GM18873 (cell line): ENCODE results near the gene WNT5B.

ENCODE experiments used
- ATAC-seq: cut with Tn5 transposase; IDR thresholded peaks from one replicate; pipeline ENCODE4 v1.9.1; 2021; ENCODE audit warnings: mild to moderate bottlenecking, moderate library complexity, moderate number of reproducible peaks; ENCODE audit not compliant: unreplicated experiment, low FRiP score

The WNT5B gene

GRCh38 chr12:1628666-1629337 is at the start of gene WNT5B:
Gene WNT5B, plus strand, starts transcription at chr12:1629231. Its CDS starts 2,124 bp downstream, at chr12:1631355.
- ATAC-seq = no peak

DNA sequence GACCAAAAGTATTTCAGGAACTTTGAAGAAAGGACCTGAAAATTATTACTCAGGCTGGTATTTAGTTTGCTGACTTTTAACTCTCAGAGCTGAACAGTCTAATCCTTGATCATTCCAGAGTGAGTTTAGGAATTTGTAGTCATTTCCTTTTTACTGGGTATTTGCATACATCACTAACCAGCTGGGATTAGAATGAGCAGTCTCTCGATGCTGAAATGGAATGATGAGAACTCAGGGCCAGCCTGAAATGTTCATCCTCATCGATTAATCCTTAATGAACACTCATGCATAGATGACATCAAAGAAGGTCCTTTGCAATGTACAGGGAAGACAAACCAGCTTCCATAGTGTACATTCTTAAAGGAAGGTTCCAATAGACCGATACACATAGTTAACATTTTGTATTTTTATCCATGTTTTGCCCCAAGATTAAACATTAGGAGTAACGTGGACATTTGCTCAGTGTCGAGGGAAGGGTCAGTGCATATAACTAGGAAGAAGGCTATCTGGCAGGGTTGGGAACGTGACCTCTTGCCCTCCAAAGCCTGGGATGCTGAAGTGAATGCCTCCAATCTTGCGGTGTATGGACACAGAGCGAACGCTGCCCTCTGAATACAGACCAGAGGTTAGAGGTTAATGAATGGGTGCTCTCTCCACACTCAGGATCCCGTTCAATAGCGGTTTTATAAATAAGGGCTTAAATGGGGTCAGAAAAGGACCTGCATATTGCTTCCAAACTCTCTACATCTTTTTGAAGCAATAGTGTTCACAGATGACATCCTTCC is 49.2 kb upstream of the WNT5B start:
- ATAC-seq = no peak

DNA sequence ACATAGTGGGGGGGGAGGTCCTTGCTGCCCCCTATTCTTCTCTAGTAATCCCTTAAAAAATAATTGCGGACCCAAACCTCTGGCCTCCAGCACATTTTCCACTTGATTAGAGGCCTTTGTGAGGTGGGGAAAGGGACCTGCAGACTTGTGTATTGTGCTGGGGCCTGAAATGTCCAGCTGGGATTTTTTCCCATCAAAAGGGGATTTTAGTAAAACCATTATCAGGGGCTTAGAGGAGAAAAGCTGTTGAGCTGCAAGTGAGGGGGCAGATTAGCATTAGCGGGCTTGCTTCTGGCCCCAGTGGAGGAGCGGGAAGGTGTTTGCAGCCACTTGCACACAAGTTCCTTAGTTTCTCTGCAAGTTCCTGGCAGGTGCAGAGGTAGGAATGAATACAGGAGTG is 48.5 kb upstream of the WNT5B start:
- ATAC-seq = no peak

DNA sequence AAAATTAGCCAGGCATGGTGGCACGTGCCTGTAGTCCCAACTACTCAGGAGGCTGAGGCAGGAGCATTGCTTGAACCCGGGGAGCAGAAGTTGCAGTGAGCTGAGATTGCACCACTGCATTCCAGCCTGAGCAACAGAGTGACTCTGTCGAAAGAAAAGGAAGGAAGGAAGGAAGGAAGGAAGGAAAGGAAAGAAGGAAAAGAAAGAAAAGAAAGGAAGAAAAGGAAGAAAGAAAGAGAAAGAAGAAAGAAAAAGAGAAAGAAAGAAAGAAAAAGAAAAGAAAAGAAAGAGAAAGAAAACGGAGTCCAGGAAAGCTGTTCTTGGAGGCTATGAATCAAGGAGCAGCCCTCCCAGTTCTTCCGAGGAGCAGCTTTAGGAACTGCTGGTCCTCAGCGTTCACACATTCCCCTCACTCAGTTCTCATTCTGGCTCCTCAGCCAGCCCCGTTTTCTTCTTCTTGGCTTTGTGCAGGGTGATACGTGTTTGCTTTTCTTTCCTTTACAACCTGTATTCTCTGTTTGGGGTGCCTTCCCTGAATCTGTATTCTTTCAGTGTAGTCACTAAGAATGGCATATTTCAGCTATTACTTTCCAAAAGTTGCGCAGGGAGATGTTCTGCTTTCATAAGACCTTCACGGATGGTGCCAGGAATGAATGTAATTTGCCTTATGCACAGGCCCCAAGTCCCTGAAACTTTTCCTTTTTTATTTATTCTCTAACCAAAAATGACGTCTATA is 46.9 kb upstream of the WNT5B start:
- ATAC-seq = no peak

- ATAC-seq = no peak
Observed at GRCh38 chr12:1582709-1583050, 46.4 kb upstream of the WNT5B start.

GRCh38 chr12:1583421-1584078 is 45.5 kb upstream of the WNT5B start:
- peak; percentile 49 for ATAC-seq

- ATAC-seq = no peak
Observed at GRCh38 chr12:1584326-1584725, 44.7 kb upstream of the WNT5B start.

DNA sequence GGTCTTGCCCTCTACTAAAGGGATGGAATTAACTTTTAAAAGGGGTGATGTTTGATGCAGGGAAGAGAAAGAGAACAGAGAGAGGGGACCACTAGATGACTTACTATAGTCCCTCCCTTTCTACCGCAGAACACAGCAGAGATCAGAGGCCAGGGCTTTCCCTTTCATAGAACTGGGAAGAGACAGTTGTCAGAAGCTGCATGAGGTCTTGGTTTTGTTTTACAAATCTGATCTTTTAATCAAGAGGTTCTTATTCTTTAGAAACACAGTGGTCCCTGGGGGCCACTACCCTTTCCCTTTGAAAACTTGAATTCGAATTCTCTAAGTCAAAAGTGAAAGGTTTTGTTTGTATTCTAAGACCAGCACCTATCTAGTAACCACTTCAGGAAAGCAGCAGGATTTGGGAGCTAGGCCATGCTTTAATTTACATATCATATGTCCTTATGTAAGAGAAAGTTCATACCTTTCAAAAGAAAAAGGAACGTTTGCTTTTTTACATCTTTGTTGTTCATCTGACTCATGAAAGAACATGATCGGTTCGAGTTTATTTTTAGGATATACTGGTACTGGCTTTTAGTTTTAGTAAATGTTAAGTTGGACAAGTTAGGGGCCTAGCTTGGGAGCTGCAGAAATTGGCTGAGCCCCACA is 41.0 kb upstream of the WNT5B start:
- ATAC-seq = no peak

DNA sequence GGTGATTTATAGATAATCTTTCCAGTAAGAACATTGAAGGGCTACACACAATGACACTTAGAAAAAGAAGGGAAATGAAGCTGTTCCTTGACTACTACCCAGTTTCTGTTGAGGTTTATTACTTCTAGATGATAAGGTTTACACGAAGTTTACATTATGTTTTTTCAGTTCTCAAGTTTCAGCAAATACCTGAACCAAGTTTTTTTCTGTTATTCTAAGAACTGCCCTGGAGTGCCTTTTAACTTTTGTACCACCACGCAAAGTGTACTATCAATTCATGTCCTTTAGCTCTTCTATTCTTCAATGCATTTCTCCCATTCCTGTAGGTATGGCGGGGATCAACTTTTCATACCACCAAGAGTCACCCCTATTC is 40.5 kb upstream of the WNT5B start:
- no peak for ATAC-seq

- no peak for ATAC-seq
Observed at GRCh38 chr12:1590221-1590979, 38.6 kb upstream of the WNT5B start.

GRCh38 chr12:1591034-1591433 is 38.0 kb upstream of the WNT5B start:
- no peak for ATAC-seq

DNA sequence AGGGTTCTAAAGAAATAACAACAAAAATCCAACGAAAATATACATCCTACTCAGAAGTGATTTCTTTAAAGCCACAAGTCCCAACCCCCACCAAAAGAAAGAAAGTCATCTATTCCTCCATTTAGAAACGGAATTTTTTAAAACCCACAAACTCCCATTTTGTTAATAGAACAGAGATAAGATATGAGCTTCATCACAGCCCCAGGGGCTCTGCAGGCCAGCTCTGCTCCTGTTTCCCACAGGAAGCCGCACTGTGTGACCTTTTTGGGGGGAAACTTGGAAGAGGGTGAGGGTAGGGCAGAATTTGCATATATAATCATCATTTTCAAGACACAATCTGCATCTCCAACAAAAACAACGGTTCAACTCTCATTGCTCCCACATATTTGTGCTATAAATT is 37.5 kb upstream of the WNT5B start:
- no peak for ATAC-seq

- ATAC-seq = peak; percentile 15
Observed at GRCh38 chr12:1592444-1593173, 36.4 kb upstream of the WNT5B start.

- ATAC-seq = peak; percentile 34
Observed at GRCh38 chr12:1593174-1594005, 35.6 kb upstream of the WNT5B start.

- ATAC-seq = peak; percentile 19
Observed at GRCh38 chr12:1594006-1594260, 35.1 kb upstream of the WNT5B start.

- ATAC-seq = peak; percentile 42
Observed at GRCh38 chr12:1594261-1595025, 34.6 kb upstream of the WNT5B start, which contains the start of gene FBXL14. Gene FBXL14, minus strand, starts transcription at chr12:1594581. Its CDS starts 515 bp downstream, at chr12:1594066.

GRCh38 chr12:1595026-1595561 is 33.9 kb upstream of the WNT5B start:
- no peak for ATAC-seq
